IMR-90 (cell line): ENCODE data around the gene CLDN7. TPM values are rescaled to one million over a fixed set of nuclear protein-coding genes. Genes with fewer than 3 reads are reported as not detected.

Experiments
- ATAC-seq: fragments of 200-7000 bp; cut with Tn5 transposase; 2 replicates; pipeline ENCODE4 v1.9.1; 2020; ENCODE audit warnings: low read depth, mild to moderate bottlenecking, moderate library complexity
- BruUV-seq: library from RNA; stranded (reverse); fragments of 400-500 nt; replicated peaks from 2 replicates; lab custom pipeline; 2021; lab: Mats Ljungman, UMichigan
- CTCF ChIA-PET: fragments of 300-600 bp; formaldehyde crosslinking; extraction: SDS; loops from one replicate; lab custom pipeline; 2021; ENCODE audit warnings: antibody characterized with exemption; lab: Yijun Ruan, JAX
- POLR2A ChIA-PET: fragments of 300-600 bp; sonication (Branson Sonifier 250); formaldehyde crosslinking; loops from one replicate; lab custom pipeline; 2022; ENCODE audit warnings: antibody characterized with exemption; ENCODE audit not compliant: unreplicated experiment; lab: Charles Lee
- DNase-seq: peaks from one replicate; pipeline ENCODE4 v3.0.0; 2013
- H2AFZ ChIP-seq: replicated peaks from 2 replicates; pipeline ENCODE3; 2013; ENCODE audit warnings: low read length, mild to moderate bottlenecking; ENCODE audit not compliant: poor library complexity
- H2AK5ac ChIP-seq: 2 replicates; pipeline ENCODE4 v1.6.1; 2013; ENCODE audit warnings: low read depth, low read length, inconsistent platforms
- H2AK9ac ChIP-seq: replicated peaks from 2 replicates; pipeline ENCODE3; 2013; ENCODE audit warnings: mild to moderate bottlenecking, low read depth, low read length, moderate library complexity; ENCODE audit not compliant: poor library complexity
- H2BK120ac ChIP-seq: 2 replicates; pipeline ENCODE4 v1.6.1; 2013; ENCODE audit warnings: low read depth, low read length, inconsistent platforms
- H2BK15ac ChIP-seq: 3 replicates; pipeline ENCODE4 v1.6.1; 2013; ENCODE audit warnings: low read depth, low read length, inconsistent platforms
- H2BK20ac ChIP-seq: 2 replicates; pipeline ENCODE4 v1.6.1; 2013; ENCODE audit warnings: low read depth, mild to moderate bottlenecking, inconsistent platforms, low read length, moderate library complexity
- H2BK5ac ChIP-seq: 2 replicates; pipeline ENCODE4 v1.6.1; 2013; ENCODE audit warnings: mild to moderate bottlenecking, low read depth, low read length, inconsistent platforms; ENCODE audit not compliant: poor library complexity, severe bottlenecking
- H3K14ac ChIP-seq: replicated peaks from 2 replicates; pipeline ENCODE4 v1.6.1; 2013; ENCODE audit warnings: low read depth, low read length, inconsistent platforms
- H3K18ac ChIP-seq: 2 replicates; pipeline ENCODE4 v1.6.1; 2013; ENCODE audit warnings: low read depth, low read length, control low read depth
- H3K23ac ChIP-seq: 2 replicates; pipeline ENCODE4 v1.6.1; 2013; ENCODE audit warnings: low read depth, low read length, inconsistent platforms
- H3K27ac ChIP-seq: 2 replicates; pipeline ENCODE4 v1.5.1; 2013; ENCODE audit warnings: mild to moderate bottlenecking, control low read depth, low read length; ENCODE audit not compliant: insufficient read depth
- H3K27me3 ChIP-seq: 2 replicates; pipeline ENCODE4 v1.6.1; 2013; ENCODE audit warnings: low read length; ENCODE audit not compliant: control insufficient read depth, insufficient read depth
- H3K36me3 ChIP-seq: 2 replicates; pipeline ENCODE4 v1.6.1; 2013; ENCODE audit warnings: low read length, mixed read lengths; ENCODE audit not compliant: control insufficient read depth, insufficient read depth
- H3K4ac ChIP-seq: 2 replicates; pipeline ENCODE4 v1.6.1; 2013; ENCODE audit warnings: low read depth, low read length, inconsistent platforms
- H3K4me1 ChIP-seq: 2 replicates; pipeline ENCODE4 v1.6.1; 2013; ENCODE audit warnings: low read length, mixed read lengths; ENCODE audit not compliant: control insufficient read depth, insufficient read depth
- H3K4me2 ChIP-seq: 2 replicates; pipeline ENCODE4 v1.6.1; 2013; ENCODE audit warnings: low read depth, mild to moderate bottlenecking, control low read depth, low read length, moderate library complexity
- H3K4me3 ChIP-seq: 2 replicates; pipeline ENCODE4 v1.5.1; 2013; ENCODE audit warnings: low read depth, mild to moderate bottlenecking, control low read depth, low read length, moderate library complexity; ENCODE audit not compliant: insufficient read depth
- H3K56ac ChIP-seq: 2 replicates; pipeline ENCODE4 v1.6.1; 2013; ENCODE audit warnings: low read length, inconsistent platforms; ENCODE audit not compliant: insufficient read depth; ENCODE audit errors: extremely low read depth
- H3K79me1 ChIP-seq, 2 experiments: 2 replicates each; pipeline ENCODE4 v1.6.1; 2013; ENCODE audit warnings: low read length in 2 of 2, inconsistent platforms in 1 of 2, low read depth in 1 of 2
- H3K9ac ChIP-seq: 2 replicates; pipeline ENCODE4 v1.6.1; 2013; ENCODE audit warnings: low read depth, low read length, control low read depth
- H3K9me1 ChIP-seq: 2 replicates; pipeline ENCODE4 v1.6.1; 2013; ENCODE audit warnings: low read length, inconsistent platforms; ENCODE audit not compliant: insufficient read depth
- H3K9me3 ChIP-seq: 2 replicates; pipeline ENCODE4 v1.6.1; 2013; ENCODE audit warnings: low read length; ENCODE audit not compliant: control insufficient read depth, insufficient read depth
- H4K20me1 ChIP-seq: 2 replicates; pipeline ENCODE4 v1.6.1; 2013; ENCODE audit warnings: low read length, inconsistent platforms; ENCODE audit not compliant: insufficient read depth
- H4K5ac ChIP-seq: 2 replicates; pipeline ENCODE4 v1.6.1; 2013; ENCODE audit warnings: mild to moderate bottlenecking, low read depth, low read length, control low read depth
- H4K8ac ChIP-seq, 2 experiments: 2 replicates each; pipeline ENCODE4 v1.6.1; 2013; ENCODE audit warnings: low read depth in 2 of 2, low read length in 2 of 2, control low read depth in 1 of 2, inconsistent platforms in 1 of 2
- H4K91ac ChIP-seq: 2 replicates; pipeline ENCODE4 v1.6.1; 2013; ENCODE audit warnings: low read depth, low read length, inconsistent platforms; ENCODE audit not compliant: insufficient read depth
- BHLHE40 ChIP-seq: fragments of 150-350 bp; IDR thresholded peaks from 2 replicates; pipeline ENCODE4 v1.6.1; 2016; ENCODE audit warnings: mild to moderate bottlenecking, low read depth, low read length
- CEBPB ChIP-seq: IDR thresholded peaks from 2 replicates; pipeline ENCODE4 v1.6.1; 2012; ENCODE audit warnings: low read depth, low read length, improper control_type of control experiment
- CHD1 ChIP-seq: IDR thresholded peaks from 2 replicates; pipeline ENCODE4 v1.6.1; 2012; ENCODE audit warnings: low read depth, low read length, improper control_type of control experiment
- FOS ChIP-seq: fragments of 150-350 bp; IDR thresholded peaks from 2 replicates; pipeline ENCODE4 v1.6.1; 2016; ENCODE audit warnings: low read depth, low read length
- MAFK ChIP-seq: IDR thresholded peaks from 2 replicates; pipeline ENCODE4 v1.6.1; 2012; ENCODE audit warnings: low read depth, low read length, improper control_type of control experiment
- MAZ ChIP-seq: IDR thresholded peaks from 2 replicates; pipeline ENCODE4 v1.6.1; 2012; ENCODE audit warnings: low read depth, mild to moderate bottlenecking, low read length, improper control_type of control experiment, moderate library complexity, borderline replicate concordance
- MXI1 ChIP-seq: IDR thresholded peaks from 2 replicates; pipeline ENCODE4 v1.6.1; 2012; ENCODE audit warnings: low read depth, mild to moderate bottlenecking, low read length, moderate library complexity, borderline replicate concordance
- NFE2L2 ChIP-seq: fragments of 150-350 bp; IDR thresholded peaks from 2 replicates; pipeline ENCODE4 v1.6.1; 2016; ENCODE audit warnings: low read depth, mild to moderate bottlenecking, low read length
- POLR2A ChIP-seq: IDR thresholded peaks from 2 replicates; pipeline ENCODE4 v1.6.1; 2012; ENCODE audit warnings: mild to moderate bottlenecking, low read depth, low read length
- RAD21 ChIP-seq: IDR thresholded peaks from 2 replicates; pipeline ENCODE4 v1.6.1; 2012; ENCODE audit warnings: low read length, improper control_type of control experiment
- RCOR1 ChIP-seq: IDR thresholded peaks from 2 replicates; pipeline ENCODE4 v1.6.1; 2012; ENCODE audit warnings: mild to moderate bottlenecking, low read length, improper control_type of control experiment; ENCODE audit not compliant: insufficient replicate concordance
- RFX5 ChIP-seq: IDR thresholded peaks from 2 replicates; pipeline ENCODE4 v1.8.0; 2012; ENCODE audit warnings: low read depth, mild to moderate bottlenecking, low read length, moderate library complexity
- SMC3 ChIP-seq: fragments of 150-350 bp; IDR thresholded peaks from 2 replicates; pipeline ENCODE4 v1.6.1; 2016; ENCODE audit warnings: low read depth, mild to moderate bottlenecking, antibody characterized with exemption, low read length, moderate library complexity
- WGBS, 2 experiments: methylation state at CpG; one replicate each; pipeline versions ENCODE4 v1.1.5 to v1.1.7; 2013; ENCODE audit warnings: missing lambda C conversion rate in 2 of 2; ENCODE audit not compliant: insufficient read length in 1 of 2; ENCODE audit errors: extremely low coverage in 2 of 2; 5-methylcytosine and 5-hydroxymethylcytosine counted together
- dilution Hi-C: fragments of 300-500 bp; cut with HindIII; formaldehyde crosslinking; loops from one replicate; pipeline ENCODE4 v1.14.3; 2018; ENCODE audit warnings: low sequenced_read_pairs; ENCODE audit not compliant: unreplicated experiment
- in situ Hi-C: fragments of 300-500 bp; cut with MboI; formaldehyde crosslinking; loops from 3 replicates; pipeline ENCODE4 v1.14.3; 2019; ENCODE audit warnings: low sequenced_read_pairs, inconsistent platforms, mixed read lengths
- intact Hi-C: fragments of 100-400 bp; cut with micrococcal nuclease; formaldehyde crosslinking; loops from 2 replicates; pipeline ENCODE4 v1.10.0; 2022
- polyA plus RNA-seq, 3 experiments: library from polyadenylated mRNA; depleted of rRNA; stranded (reverse); fragments of >200 nt; gene quantifications; 2 replicates each; pipeline ENCODE4 v1.2.3, GENCODE V29; 2012; ENCODE audit warnings: low replicate concordance in 1 of 3
- total RNA-seq: library from RNA; depleted of rRNA; stranded (reverse); fragments of >200 nt; gene quantifications from 2 replicates; pipeline ENCODE4 v1.2.3, GENCODE V29; 2012
- TF ChIP-seq, protein P1 (sequence below): fragments of 150-350 bp; IDR thresholded peaks from 2 replicates; pipeline ENCODE4 v1.6.1; 2017; ENCODE audit warnings: mild to moderate bottlenecking, antibody characterized with exemption, low read length, low read depth
- TF ChIP-seq, protein P2 (sequence below): fragments of 150-350 bp; IDR thresholded peaks from 2 replicates; pipeline ENCODE4 v1.6.1; 2016; ENCODE audit warnings: low read depth, mild to moderate bottlenecking, low read length, moderate library complexity, borderline replicate concordance
- TF ChIP-seq, protein P3 (sequence below): conservative IDR thresholded peaks from 2 replicates; pipeline ENCODE4 v1.5.1; 2012; ENCODE audit warnings: mild to moderate bottlenecking, low read depth, low read length, improper control_type of control experiment

CLDN7 gene
- total and polyA plus RNA-seq, 2 of the 4 experiments (the other 2 are of a cell fraction), result 1.4 TPM

DNA sequence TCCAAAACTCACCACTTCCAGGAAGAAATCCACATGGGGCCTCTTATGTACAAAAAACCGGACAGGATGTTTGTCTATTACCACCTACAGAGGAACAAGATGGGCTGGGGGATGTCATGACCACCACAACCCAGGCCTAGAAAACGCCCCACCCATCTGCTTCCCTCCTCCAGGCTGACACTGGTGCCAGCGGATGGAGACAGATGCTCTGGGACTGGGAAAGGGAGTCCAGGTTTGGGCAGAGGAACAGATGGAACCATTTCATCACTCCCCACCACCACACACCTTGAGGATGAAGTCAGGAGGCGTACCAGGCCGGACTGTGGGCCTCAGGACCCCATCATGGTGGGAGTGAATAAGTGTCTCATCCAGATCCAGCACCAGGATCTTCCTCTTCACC lies 15.5 kb downstream of the CLDN7 start:
- Histone ChIP-seq H4K20me1 (peaks cover 9% of the 10 kb centered on the region; the same call in 1 of the 2 replicates), H2AK5ac (no peak overlapping the region), H2BK20ac (no peak overlapping the region), H3K9me1 (peaks cover 10% of the 10 kb centered on the region), H2BK5ac (no peak overlapping the region), H3K9me3 (no peaks in the 10 kb centered on the region), H4K91ac (no peak overlapping the region), H3K4me2 (no peak overlapping the region), H3K56ac (no peak overlapping the region), H3K36me3 (peaks cover 17% of the 10 kb centered on the region), H2BK15ac (no peak overlapping the region), H3K23ac (no peak overlapping the region), H4K5ac (no peak overlapping the region), H3K9ac (no peak overlapping the region), H3K27ac (no peak overlapping the region), H3K79me1 (peaks cover 4 to 44% of the 10 kb centered on the region in 2 experiments), H3K4me3 (no peak overlapping the region), H2AK9ac (no peak overlapping the region), H3K18ac (no peak overlapping the region), H2AFZ (no peak overlapping the region), H4K8ac (no peak overlapping the region), H3K27me3 (no peaks in the 10 kb centered on the region), H3K14ac (no peak overlapping the region), H3K4me1 (peaks cover 8% of the 10 kb centered on the region), H2BK120ac (no peak overlapping the region), H3K4ac (no peak overlapping the region)
- TF ChIP-seq BHLHE40 (no peak), SMC3 (no peak), MXI1 (no peak), CEBPB (no peak), RCOR1 (no peak), POLR2A (no peak), MAZ (no peak), FOS (no peak), CHD1 (no peak), RFX5 (no peak), MAFK (no peak), NFE2L2 (no peak), RAD21 (no peak)
- TF ChIP-seq, protein P1, sequence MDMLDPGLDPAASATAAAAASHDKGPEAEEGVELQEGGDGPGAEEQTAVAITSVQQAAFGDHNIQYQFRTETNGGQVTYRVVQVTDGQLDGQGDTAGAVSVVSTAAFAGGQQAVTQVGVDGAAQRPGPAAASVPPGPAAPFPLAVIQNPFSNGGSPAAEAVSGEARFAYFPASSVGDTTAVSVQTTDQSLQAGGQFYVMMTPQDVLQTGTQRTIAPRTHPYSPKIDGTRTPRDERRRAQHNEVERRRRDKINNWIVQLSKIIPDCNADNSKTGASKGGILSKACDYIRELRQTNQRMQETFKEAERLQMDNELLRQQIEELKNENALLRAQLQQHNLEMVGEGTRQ, result no peak
- TF ChIP-seq, protein P2, sequence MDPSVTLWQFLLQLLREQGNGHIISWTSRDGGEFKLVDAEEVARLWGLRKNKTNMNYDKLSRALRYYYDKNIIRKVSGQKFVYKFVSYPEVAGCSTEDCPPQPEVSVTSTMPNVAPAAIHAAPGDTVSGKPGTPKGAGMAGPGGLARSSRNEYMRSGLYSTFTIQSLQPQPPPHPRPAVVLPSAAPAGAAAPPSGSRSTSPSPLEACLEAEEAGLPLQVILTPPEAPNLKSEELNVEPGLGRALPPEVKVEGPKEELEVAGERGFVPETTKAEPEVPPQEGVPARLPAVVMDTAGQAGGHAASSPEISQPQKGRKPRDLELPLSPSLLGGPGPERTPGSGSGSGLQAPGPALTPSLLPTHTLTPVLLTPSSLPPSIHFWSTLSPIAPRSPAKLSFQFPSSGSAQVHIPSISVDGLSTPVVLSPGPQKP, result no peak
- TF ChIP-seq, protein P3, sequence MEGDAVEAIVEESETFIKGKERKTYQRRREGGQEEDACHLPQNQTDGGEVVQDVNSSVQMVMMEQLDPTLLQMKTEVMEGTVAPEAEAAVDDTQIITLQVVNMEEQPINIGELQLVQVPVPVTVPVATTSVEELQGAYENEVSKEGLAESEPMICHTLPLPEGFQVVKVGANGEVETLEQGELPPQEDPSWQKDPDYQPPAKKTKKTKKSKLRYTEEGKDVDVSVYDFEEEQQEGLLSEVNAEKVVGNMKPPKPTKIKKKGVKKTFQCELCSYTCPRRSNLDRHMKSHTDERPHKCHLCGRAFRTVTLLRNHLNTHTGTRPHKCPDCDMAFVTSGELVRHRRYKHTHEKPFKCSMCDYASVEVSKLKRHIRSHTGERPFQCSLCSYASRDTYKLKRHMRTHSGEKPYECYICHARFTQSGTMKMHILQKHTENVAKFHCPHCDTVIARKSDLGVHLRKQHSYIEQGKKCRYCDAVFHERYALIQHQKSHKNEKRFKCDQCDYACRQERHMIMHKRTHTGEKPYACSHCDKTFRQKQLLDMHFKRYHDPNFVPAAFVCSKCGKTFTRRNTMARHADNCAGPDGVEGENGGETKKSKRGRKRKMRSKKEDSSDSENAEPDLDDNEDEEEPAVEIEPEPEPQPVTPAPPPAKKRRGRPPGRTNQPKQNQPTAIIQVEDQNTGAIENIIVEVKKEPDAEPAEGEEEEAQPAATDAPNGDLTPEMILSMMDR, result no peak
- BruUV-seq, result no TSS peak
- no CpG with 5 or more reads among the region's 5 CpGs for WGBS, 2 experiments
- CTCF ChIA-PET, result no interaction called here
- DNase-seq (no peak), ATAC-seq (no peak)
- dilution Hi-C loops (no loop called here), in situ Hi-C loops (loop anchor here (25.0 kb wide), 1 partner anchor 916 kb away; the partner anchor contains the start of genes PER1 and VAMP2), intact Hi-C loops (no loop called here)
- POLR2A ChIA-PET, result no interaction called here
